Measurements from ENCODE around the gene NKD1.

DNA sequence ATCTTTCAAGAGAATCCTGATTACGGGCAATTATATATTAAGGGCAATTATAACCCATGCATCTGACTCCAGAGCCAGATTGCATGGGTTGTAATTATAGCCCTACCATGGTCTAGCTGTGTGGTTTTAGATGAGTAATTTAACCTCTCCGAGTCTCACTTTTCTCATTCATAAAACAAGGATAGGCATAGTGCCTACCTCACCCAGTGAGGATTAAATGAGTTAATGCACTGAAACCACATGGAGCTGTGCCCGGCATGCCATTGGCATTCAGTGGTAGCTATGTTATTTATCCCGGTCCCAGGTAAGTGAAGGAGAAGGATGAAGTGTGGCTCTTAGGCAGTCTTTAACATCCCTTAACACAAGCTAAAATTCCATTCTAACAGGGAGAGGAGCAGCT is 126.6 kb downstream of the NKD1 start:
- TF ChIP-seq, protein P1, sequence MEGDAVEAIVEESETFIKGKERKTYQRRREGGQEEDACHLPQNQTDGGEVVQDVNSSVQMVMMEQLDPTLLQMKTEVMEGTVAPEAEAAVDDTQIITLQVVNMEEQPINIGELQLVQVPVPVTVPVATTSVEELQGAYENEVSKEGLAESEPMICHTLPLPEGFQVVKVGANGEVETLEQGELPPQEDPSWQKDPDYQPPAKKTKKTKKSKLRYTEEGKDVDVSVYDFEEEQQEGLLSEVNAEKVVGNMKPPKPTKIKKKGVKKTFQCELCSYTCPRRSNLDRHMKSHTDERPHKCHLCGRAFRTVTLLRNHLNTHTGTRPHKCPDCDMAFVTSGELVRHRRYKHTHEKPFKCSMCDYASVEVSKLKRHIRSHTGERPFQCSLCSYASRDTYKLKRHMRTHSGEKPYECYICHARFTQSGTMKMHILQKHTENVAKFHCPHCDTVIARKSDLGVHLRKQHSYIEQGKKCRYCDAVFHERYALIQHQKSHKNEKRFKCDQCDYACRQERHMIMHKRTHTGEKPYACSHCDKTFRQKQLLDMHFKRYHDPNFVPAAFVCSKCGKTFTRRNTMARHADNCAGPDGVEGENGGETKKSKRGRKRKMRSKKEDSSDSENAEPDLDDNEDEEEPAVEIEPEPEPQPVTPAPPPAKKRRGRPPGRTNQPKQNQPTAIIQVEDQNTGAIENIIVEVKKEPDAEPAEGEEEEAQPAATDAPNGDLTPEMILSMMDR (IDR thresholded peaks at IDR 0.05) = no peak
- no peak for TF ChIP-seq POLR2A (IDR thresholded peaks at IDR 0.05)
